Peyer's patch (tissue), 4 donors: ENCODE data around the gene SYT13.

Source experiments
- POLR2A ChIP-seq, 2 donors: fragments of 450-650 bp; IDR thresholded peaks; one replicate each; pipeline ENCODE4 v1.5.1; 2017; ENCODE audit warnings: antibody characterized with exemption in 2 of 2, mild to moderate bottlenecking in 2 of 2, moderate library complexity in 2 of 2
- TF ChIP-seq, protein P1 (sequence below), 6 experiments: fragments of 450-650 bp in 4 of 6; fragments of 200-600 bp in 2 of 6; sonication (generic) in 1 of 6; IDR thresholded peaks; one replicate each; pipeline ENCODE4 v1.5.1; 2017 to 2019; ENCODE audit warnings: antibody characterized with exemption in 6 of 6, mild to moderate bottlenecking in 3 of 6, moderate library complexity in 1 of 6

DNA sequence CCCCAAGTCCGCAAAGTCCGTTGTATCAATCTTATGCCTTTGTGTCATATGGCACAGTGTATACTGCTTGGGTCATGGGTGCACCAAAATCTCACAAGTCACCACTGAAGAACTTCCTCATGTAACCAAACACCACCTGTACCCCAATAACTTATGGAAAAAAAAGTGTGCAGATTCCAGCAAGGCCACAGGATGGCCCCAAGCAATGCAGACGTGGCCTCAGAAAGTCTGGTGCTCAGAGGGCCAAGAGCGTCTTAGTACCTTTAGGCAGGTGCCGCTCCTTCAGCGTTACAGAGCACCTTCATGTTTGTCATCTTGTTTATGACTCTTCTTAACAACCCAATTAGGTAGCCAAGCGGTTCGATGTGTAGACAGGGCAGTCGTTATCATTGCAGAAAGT, 74.4 kb downstream of the SYT13 start:
- TF ChIP-seq, protein P1, sequence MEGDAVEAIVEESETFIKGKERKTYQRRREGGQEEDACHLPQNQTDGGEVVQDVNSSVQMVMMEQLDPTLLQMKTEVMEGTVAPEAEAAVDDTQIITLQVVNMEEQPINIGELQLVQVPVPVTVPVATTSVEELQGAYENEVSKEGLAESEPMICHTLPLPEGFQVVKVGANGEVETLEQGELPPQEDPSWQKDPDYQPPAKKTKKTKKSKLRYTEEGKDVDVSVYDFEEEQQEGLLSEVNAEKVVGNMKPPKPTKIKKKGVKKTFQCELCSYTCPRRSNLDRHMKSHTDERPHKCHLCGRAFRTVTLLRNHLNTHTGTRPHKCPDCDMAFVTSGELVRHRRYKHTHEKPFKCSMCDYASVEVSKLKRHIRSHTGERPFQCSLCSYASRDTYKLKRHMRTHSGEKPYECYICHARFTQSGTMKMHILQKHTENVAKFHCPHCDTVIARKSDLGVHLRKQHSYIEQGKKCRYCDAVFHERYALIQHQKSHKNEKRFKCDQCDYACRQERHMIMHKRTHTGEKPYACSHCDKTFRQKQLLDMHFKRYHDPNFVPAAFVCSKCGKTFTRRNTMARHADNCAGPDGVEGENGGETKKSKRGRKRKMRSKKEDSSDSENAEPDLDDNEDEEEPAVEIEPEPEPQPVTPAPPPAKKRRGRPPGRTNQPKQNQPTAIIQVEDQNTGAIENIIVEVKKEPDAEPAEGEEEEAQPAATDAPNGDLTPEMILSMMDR (IDR thresholded peaks at IDR 0.05) = peak in 2 of 6 experiments; percentile 35 to 43
- TF ChIP-seq POLR2A (IDR thresholded peaks at IDR 0.05) = no peak
